Measurements from ENCODE around the gene HS6ST1.

The HS6ST1 gene

GRCh38 chr2:128311216-128311754 is 7.4 kb downstream of the HS6ST1 start:
- in situ Hi-C loops (cut with MboI; ENCODE audit: low sequenced_read_pairs): no loop called here

- in situ Hi-C loops (cut with MboI; ENCODE audit: low sequenced_read_pairs): no loop called here
These were observed 7.9 kb downstream of the HS6ST1 start for GRCh38 chr2:128310761-128311160.

GRCh38 chr2:128310094-128310716 is 8.5 kb downstream of the HS6ST1 start:
- in situ Hi-C loops (cut with MboI; ENCODE audit: low sequenced_read_pairs): no loop called here

GRCh38 chr2:128309280-128310093 is 9.2 kb downstream of the HS6ST1 start:
- in situ Hi-C loops (cut with MboI; ENCODE audit: low sequenced_read_pairs): no loop called here

- in situ Hi-C loops (cut with MboI; ENCODE audit: low sequenced_read_pairs): no loop called here
These were observed 9.8 kb downstream of the HS6ST1 start for GRCh38 chr2:128308889-128309279.

GRCh38 chr2:128308284-128308731 is 10.4 kb downstream of the HS6ST1 start:
- in situ Hi-C loops (cut with MboI; ENCODE audit: low sequenced_read_pairs): no loop called here

GRCh38 chr2:128307595-128307994 is 11.1 kb downstream of the HS6ST1 start:
- in situ Hi-C loops (cut with MboI; ENCODE audit: low sequenced_read_pairs): no loop called here

GRCh38 chr2:128306931-128307460 is 11.7 kb downstream of the HS6ST1 start:
- in situ Hi-C loops (cut with MboI; ENCODE audit: low sequenced_read_pairs): no loop called here

- in situ Hi-C loops (cut with MboI; ENCODE audit: low sequenced_read_pairs): no loop called here
These were observed 12.4 kb downstream of the HS6ST1 start for GRCh38 chr2:128306081-128306930.

- in situ Hi-C loops (cut with MboI; ENCODE audit: low sequenced_read_pairs): no loop called here
These were observed 13.1 kb downstream of the HS6ST1 start for GRCh38 chr2:128305555-128306080.

- in situ Hi-C loops (cut with MboI; ENCODE audit: low sequenced_read_pairs): no loop called here
These were observed 13.7 kb downstream of the HS6ST1 start for GRCh38 chr2:128304715-128305554.

- in situ Hi-C loops (cut with MboI; ENCODE audit: low sequenced_read_pairs): no loop called here
These were observed 14.3 kb downstream of the HS6ST1 start for GRCh38 chr2:128304330-128304714.

- in situ Hi-C loops (cut with MboI; ENCODE audit: low sequenced_read_pairs): no loop called here
These were observed 14.8 kb downstream of the HS6ST1 start for GRCh38 chr2:128303911-128304310.

- in situ Hi-C loops (cut with MboI; ENCODE audit: low sequenced_read_pairs): no loop called here
These were observed 15.4 kb downstream of the HS6ST1 start for GRCh38 chr2:128303095-128303791.

GRCh38 chr2:128302744-128303067 is 16.0 kb downstream of the HS6ST1 start:
- in situ Hi-C loops (cut with MboI; ENCODE audit: low sequenced_read_pairs): no loop called here

- in situ Hi-C loops (cut with MboI; ENCODE audit: low sequenced_read_pairs): no loop called here
These were observed 16.5 kb downstream of the HS6ST1 start for GRCh38 chr2:128302011-128302743.

GRCh38 chr2:128301501-128301966 is 17.1 kb downstream of the HS6ST1 start:
- in situ Hi-C loops (cut with MboI; ENCODE audit: low sequenced_read_pairs): no loop called here

GRCh38 chr2:128301021-128301420 is 17.6 kb downstream of the HS6ST1 start:
- in situ Hi-C loops (cut with MboI; ENCODE audit: low sequenced_read_pairs): no loop called here
